GM23338 (cell line): ENCODE results near the gene OR13C3. TPM values are rescaled to one million over a fixed set of nuclear protein-coding genes. Genes with fewer than 3 reads are reported as not detected.

ENCODE experiments used
- ATAC-seq: fragments of 200-7000 bp; cut with Tn5 transposase; 3 replicates; pipeline ENCODE4 v1.9.1; 2020
- DNase-seq: peaks from one replicate; pipeline ENCODE4 v3.0.0-alpha.2; 2015; ENCODE audit warnings: low spot score
- H2AFZ ChIP-seq: fragments of 200-600 bp; sonication (generic); 2 replicates; pipeline ENCODE4 v1.8.0; 2016; ENCODE audit warnings: antibody characterized with exemption, mild to moderate bottlenecking, moderate library complexity
- H3F3A ChIP-seq: fragments of 200-600 bp; sonication (generic); replicated peaks from 2 replicates; pipeline ENCODE4 v1.8.0; 2017; ENCODE audit warnings: antibody characterized with exemption, mixed run types, low read depth
- H3K27ac ChIP-seq: fragments of 200-600 bp; sonication (generic); 2 replicates; pipeline ENCODE4 v1.6.1; 2016; ENCODE audit warnings: low read depth
- H3K27me3 ChIP-seq: fragments of 200-600 bp; sonication (generic); 2 replicates; pipeline ENCODE4 v1.8.0; 2016; ENCODE audit warnings: mild to moderate bottlenecking, mixed run types, moderate library complexity; ENCODE audit not compliant: insufficient read depth
- H3K36me3 ChIP-seq: fragments of 200-600 bp; sonication (generic); 2 replicates; pipeline ENCODE4 v1.8.0; 2016; ENCODE audit warnings: mild to moderate bottlenecking; ENCODE audit not compliant: insufficient read depth
- H3K4me1 ChIP-seq: fragments of 200-600 bp; sonication (generic); 2 replicates; pipeline ENCODE4 v1.8.0; 2016; ENCODE audit warnings: mild to moderate bottlenecking, moderate library complexity; ENCODE audit not compliant: insufficient read depth
- H3K4me2 ChIP-seq: fragments of 200-600 bp; sonication (generic); 2 replicates; pipeline ENCODE4 v1.7.1; 2017; ENCODE audit warnings: mixed run types
- H3K4me3 ChIP-seq: fragments of 200-600 bp; sonication (generic); 2 replicates; pipeline ENCODE4 v1.6.1; 2016; ENCODE audit warnings: mixed run types
- H3K79me2 ChIP-seq: fragments of 200-600 bp; sonication (generic); replicated peaks from 2 replicates; pipeline ENCODE4 v1.8.0; 2017; ENCODE audit warnings: mild to moderate bottlenecking; ENCODE audit not compliant: insufficient read depth
- H3K9me2 ChIP-seq: fragments of 200-600 bp; sonication (generic); 2 replicates; pipeline ENCODE4 v1.8.0; 2017; ENCODE audit not compliant: insufficient read depth
- H4K20me1 ChIP-seq: fragments of 200-600 bp; sonication (generic); replicated peaks from 2 replicates; pipeline ENCODE4 v1.8.0; 2017; ENCODE audit warnings: mild to moderate bottlenecking; ENCODE audit not compliant: insufficient read depth
- H3K27ac Mint-ChIP-seq: 2 replicates; pipeline ENCODE4 v1.8.0; 2020; ENCODE audit warnings: inconsistent platforms, mild to moderate bottlenecking, moderate library complexity, mixed read lengths
- H3K27me3 Mint-ChIP-seq: 3 replicates; pipeline ENCODE4 v1.8.0; 2022; ENCODE audit warnings: low read depth, mild to moderate bottlenecking, moderate library complexity, mixed read lengths, inconsistent platforms; ENCODE audit not compliant: insufficient read depth, poor library complexity
- H3K36me3 Mint-ChIP-seq: 3 replicates; pipeline ENCODE4 v1.8.0; 2021; ENCODE audit warnings: low read depth, mild to moderate bottlenecking, inconsistent platforms, moderate library complexity, mixed read lengths
- H3K4me1 Mint-ChIP-seq: 3 replicates; pipeline ENCODE4 v1.8.0; 2020; ENCODE audit warnings: mild to moderate bottlenecking, inconsistent platforms, mixed read lengths
- H3K4me3 Mint-ChIP-seq: 3 replicates; pipeline ENCODE4 v1.8.0; 2021; ENCODE audit warnings: moderate library complexity, mild to moderate bottlenecking, inconsistent platforms, mixed read lengths
- H3K9me3 Mint-ChIP-seq: 3 replicates; pipeline ENCODE4 v1.8.0; 2020; ENCODE audit warnings: moderate library complexity, mild to moderate bottlenecking, inconsistent platforms, mixed read lengths
- CREB1 ChIP-seq: fragments of 250-450 bp; sonication (Bioruptor Pico); IDR thresholded peaks from 2 replicates; pipeline ENCODE4 v1.5.0; 2020; ENCODE audit warnings: low read depth, mild to moderate bottlenecking, moderate library complexity
- CTCF ChIP-seq, 2 experiments: fragments of 200-600 bp in 1 of 2; sonication (generic) in 1 of 2; conservative IDR thresholded peaks; 2 replicates each; pipeline versions ENCODE4 v1.5.1 to v1.6.1; 2016 to 2017; ENCODE audit warnings: antibody characterized with exemption in 2 of 2, low read depth in 2 of 2, mild to moderate bottlenecking in 2 of 2, moderate library complexity in 1 of 2
- EZH2 ChIP-seq: fragments of 200-600 bp; sonication (generic); IDR thresholded peaks from one replicate; pipeline ENCODE4 v1.8.0; 2017; ENCODE audit warnings: antibody characterized with exemption, mild to moderate bottlenecking, low read depth; ENCODE audit not compliant: unreplicated experiment
- EZH2phosphoT487 ChIP-seq: fragments of 200-600 bp; sonication (generic); IDR thresholded peaks from one replicate; pipeline ENCODE4 v1.8.1; 2018; ENCODE audit warnings: antibody characterized with exemption; ENCODE audit not compliant: unreplicated experiment
- JUNB ChIP-seq: IDR thresholded peaks from one replicate; pipeline ENCODE4 v1.6.1; 2016; ENCODE audit warnings: antibody characterized with exemption; ENCODE audit not compliant: unreplicated experiment
- NANOG ChIP-seq: IDR thresholded peaks from 2 replicates; pipeline ENCODE4 v1.6.1; 2016; ENCODE audit warnings: antibody characterized with exemption, borderline replicate concordance
- POLR2AphosphoS5 ChIP-seq: IDR thresholded peaks from 2 replicates; pipeline ENCODE4 v1.6.1; 2016; ENCODE audit warnings: antibody characterized with exemption, low read depth
- STAT1 ChIP-seq: IDR thresholded peaks from one replicate; pipeline ENCODE4 v1.6.1; 2016; ENCODE audit warnings: antibody characterized with exemption; ENCODE audit not compliant: unreplicated experiment
- ZNF331 ChIP-seq: fragments of 250-450 bp; sonication (Bioruptor Pico); IDR thresholded peaks from 2 replicates; pipeline ENCODE4 v1.5.0; 2020; ENCODE audit warnings: low read depth, mild to moderate bottlenecking, moderate library complexity
- polyA plus RNA-seq: library from polyadenylated mRNA; unstranded; fragments of >200 nt; fragmentation: Nextera tagmentation; extraction: Ambion mirVana; gene quantifications from 2 replicates; pipeline ENCODE4 v1.2.1, GENCODE V29; 2016
- total RNA-seq: library from RNA; depleted of rRNA; stranded (reverse); fragments of >200 nt; shearing (Covaris generic); gene quantifications from 2 replicates; pipeline ENCODE4 v1.2.3, GENCODE V29; 2014
- TF ChIP-seq, protein P1 (sequence below): IDR thresholded peaks from 2 replicates; pipeline ENCODE4 v1.6.1; 2016; ENCODE audit warnings: antibody characterized with exemption
- TF ChIP-seq, protein P2 (sequence below): IDR thresholded peaks from one replicate; pipeline ENCODE4 v1.6.1; 2018; ENCODE audit warnings: antibody characterized with exemption; ENCODE audit not compliant: unreplicated experiment

OR13C3 gene
- total and polyA plus RNA-seq, 2 experiments from 2014 or later: not detected

GRCh38 chr9:104577263-104577662, 40.6 kb upstream of the OR13C3 start:
- no peaks in the 10 kb centered on the region for H3F3A ChIP-seq
- Mint-ChIP-seq H3K4me1 (no peaks in the 10 kb centered on the region), H3K4me3 (no peak overlapping the region), H3K36me3 (no peaks in the 10 kb centered on the region), H3K9me3 (peaks cover 8% of the 10 kb centered on the region; the same call in 2 of the 3 replicates), H3K27ac (no peak overlapping the region), H3K27me3 (no peaks in the 10 kb centered on the region)
- no peaks in the 10 kb centered on the region for H3K36me3 ChIP-seq
- no peaks in the 10 kb centered on the region for H3K79me2 ChIP-seq
- no peaks in the 10 kb centered on the region for H3K9me2 ChIP-seq
- H3K27me3 ChIP-seq: no peaks in the 10 kb centered on the region
- H3K4me3 ChIP-seq: no peak overlapping the region
- no peaks in the 10 kb centered on the region for H4K20me1 ChIP-seq
- TF ChIP-seq, protein P1, sequence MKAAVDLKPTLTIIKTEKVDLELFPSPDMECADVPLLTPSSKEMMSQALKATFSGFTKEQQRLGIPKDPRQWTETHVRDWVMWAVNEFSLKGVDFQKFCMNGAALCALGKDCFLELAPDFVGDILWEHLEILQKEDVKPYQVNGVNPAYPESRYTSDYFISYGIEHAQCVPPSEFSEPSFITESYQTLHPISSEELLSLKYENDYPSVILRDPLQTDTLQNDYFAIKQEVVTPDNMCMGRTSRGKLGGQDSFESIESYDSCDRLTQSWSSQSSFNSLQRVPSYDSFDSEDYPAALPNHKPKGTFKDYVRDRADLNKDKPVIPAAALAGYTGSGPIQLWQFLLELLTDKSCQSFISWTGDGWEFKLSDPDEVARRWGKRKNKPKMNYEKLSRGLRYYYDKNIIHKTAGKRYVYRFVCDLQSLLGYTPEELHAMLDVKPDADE: no peak
- TF ChIP-seq, protein P2, sequence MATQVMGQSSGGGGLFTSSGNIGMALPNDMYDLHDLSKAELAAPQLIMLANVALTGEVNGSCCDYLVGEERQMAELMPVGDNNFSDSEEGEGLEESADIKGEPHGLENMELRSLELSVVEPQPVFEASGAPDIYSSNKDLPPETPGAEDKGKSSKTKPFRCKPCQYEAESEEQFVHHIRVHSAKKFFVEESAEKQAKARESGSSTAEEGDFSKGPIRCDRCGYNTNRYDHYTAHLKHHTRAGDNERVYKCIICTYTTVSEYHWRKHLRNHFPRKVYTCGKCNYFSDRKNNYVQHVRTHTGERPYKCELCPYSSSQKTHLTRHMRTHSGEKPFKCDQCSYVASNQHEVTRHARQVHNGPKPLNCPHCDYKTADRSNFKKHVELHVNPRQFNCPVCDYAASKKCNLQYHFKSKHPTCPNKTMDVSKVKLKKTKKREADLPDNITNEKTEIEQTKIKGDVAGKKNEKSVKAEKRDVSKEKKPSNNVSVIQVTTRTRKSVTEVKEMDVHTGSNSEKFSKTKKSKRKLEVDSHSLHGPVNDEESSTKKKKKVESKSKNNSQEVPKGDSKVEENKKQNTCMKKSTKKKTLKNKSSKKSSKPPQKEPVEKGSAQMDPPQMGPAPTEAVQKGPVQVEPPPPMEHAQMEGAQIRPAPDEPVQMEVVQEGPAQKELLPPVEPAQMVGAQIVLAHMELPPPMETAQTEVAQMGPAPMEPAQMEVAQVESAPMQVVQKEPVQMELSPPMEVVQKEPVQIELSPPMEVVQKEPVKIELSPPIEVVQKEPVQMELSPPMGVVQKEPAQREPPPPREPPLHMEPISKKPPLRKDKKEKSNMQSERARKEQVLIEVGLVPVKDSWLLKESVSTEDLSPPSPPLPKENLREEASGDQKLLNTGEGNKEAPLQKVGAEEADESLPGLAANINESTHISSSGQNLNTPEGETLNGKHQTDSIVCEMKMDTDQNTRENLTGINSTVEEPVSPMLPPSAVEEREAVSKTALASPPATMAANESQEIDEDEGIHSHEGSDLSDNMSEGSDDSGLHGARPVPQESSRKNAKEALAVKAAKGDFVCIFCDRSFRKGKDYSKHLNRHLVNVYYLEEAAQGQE: no peak
- TF ChIP-seq EZH2: no peak
- no peak for TF ChIP-seq CREB1 (CRISPR knock-in tag)
- ATAC-seq (no peak), DNase-seq (no peak)
- H3K27ac ChIP-seq: no peak overlapping the region
- no peaks in the 10 kb centered on the region for H3K4me1 ChIP-seq
- no peak overlapping the region for H3K4me2 ChIP-seq
- no peak overlapping the region for H2AFZ ChIP-seq

DNA sequence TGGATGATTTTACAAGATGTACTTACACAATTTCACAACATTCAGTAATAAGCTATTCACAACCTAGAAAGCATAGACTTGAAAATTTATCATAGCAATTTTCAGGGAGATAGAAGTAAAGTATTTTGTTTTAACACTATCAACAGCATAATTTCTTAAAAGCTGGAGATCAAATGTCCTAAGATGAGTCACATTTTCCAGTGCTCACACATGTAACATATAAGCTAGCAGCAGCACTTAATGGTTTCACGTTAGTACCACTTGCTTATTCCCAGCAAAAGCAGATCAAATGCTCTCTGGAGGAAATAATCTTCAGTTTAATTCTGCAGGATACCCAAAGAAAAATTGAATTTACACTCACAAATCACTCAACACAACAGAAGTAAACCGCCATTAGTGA, 38.8 kb upstream of the OR13C3 start:
- Histone ChIP-seq H3K27me3 (no peaks in the 10 kb centered on the region), H3K4me3 (no peak overlapping the region), H3K4me1 (no peaks in the 10 kb centered on the region), H3K79me2 (no peaks in the 10 kb centered on the region), H4K20me1 (no peaks in the 10 kb centered on the region), H3K27ac (no peak overlapping the region), H3K36me3 (no peaks in the 10 kb centered on the region), H3K4me2 (no peak overlapping the region), H3K9me2 (no peaks in the 10 kb centered on the region), H3F3A (no peaks in the 10 kb centered on the region), H2AFZ (no peak overlapping the region)
- no peaks in the 10 kb centered on the region for H3K36me3 Mint-ChIP-seq
- H3K4me1 Mint-ChIP-seq: no peaks in the 10 kb centered on the region
- H3K27me3 Mint-ChIP-seq: no peaks in the 10 kb centered on the region
- no peak overlapping the region for H3K27ac Mint-ChIP-seq
- peaks cover 8% of the 10 kb centered on the region; the same call in 2 of the 3 replicates for H3K9me3 Mint-ChIP-seq
- DNase-seq (no peak), ATAC-seq (no peak)
- H3K4me3 Mint-ChIP-seq: no peak overlapping the region
- TF ChIP-seq, protein P2: no peak
- TF ChIP-seq, protein P1: no peak
- no peak for TF ChIP-seq EZH2phosphoT487
- no peak for TF ChIP-seq STAT1
- no peak for TF ChIP-seq EZH2
- TF ChIP-seq JUNB: no peak
- TF ChIP-seq CTCF (conservative IDR thresholded peaks at IDR 0.05; ENCODE audit: low read depth in 2 of 2): no peak
- no peak for TF ChIP-seq POLR2AphosphoS5
- no peak for TF ChIP-seq ZNF331
- TF ChIP-seq NANOG: no peak
